ENCODE measurements around the gene CASP3.

- TF ChIP-seq POLR2A (IDR thresholded peaks at IDR 0.05) = no peak
- TF ChIP-seq CTCF (IDR thresholded peaks at IDR 0.05) = no peak
Observed at GRCh38 chr4:184628103-184628502, 21.1 kb downstream of the CASP3 start.

Data from Peyer's patch (tissue), 4 donors.